ENCODE measurements around the gene COMT. TPM values are rescaled to one million over a fixed set of nuclear protein-coding genes. Genes with fewer than 3 reads are reported as not detected.

Gene COMT
- total and polyA plus RNA-seq, 3 donors from 2014 or later = 147 to 427 (median 278) TPM

DNA sequence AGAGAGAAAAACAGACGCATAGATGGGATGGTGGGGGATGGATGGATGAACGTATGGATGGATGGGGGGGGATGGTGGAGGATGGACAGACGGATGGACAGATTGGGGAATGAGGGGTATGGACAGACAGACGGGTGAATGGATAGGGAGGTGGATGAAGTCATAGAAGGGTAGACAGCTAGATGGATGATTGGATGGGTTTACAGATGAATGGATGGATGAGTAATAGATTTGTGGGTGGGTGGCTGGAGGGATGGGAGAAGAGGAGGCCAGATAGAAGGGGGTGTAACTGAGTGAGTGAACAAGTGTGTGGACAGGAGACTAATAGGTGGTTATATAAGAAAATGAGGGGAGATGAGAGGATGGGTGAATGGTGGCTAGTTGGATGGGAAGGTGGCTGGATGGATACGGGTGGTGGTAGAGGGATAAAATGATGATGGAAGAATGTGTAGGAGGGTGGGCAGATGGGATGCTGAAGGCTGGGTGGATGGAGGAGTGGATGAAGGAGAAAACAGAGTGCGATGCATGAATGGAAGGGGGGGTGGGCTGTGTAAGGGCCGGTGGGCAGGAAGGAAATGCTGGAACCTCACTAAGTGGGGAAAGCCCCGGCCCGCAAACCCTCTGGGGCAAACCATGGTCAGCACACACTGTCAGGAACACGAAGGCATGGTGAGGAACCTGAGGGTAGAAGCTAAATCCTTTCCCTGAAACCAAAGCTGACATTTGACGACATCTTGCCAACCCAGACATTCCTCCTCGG, 53.5 kb downstream of the COMT start:
- intact Hi-C loops (cut with DNase I; ENCODE audit: low total_unique reads) = no loop called here
- 76 to 84% methylated on average over 12 of the region's 12 CpGs for WGBS, 2 donors
- no peaks in the 10 kb centered on the region for H3K9me3 ChIP-seq
- no peak for DNase-seq
- H3K4me1 ChIP-seq = peaks cover 11% of the 10 kb centered on the region
- no peak overlapping the region for H3K27ac ChIP-seq
- H3K36me3 ChIP-seq (ENCODE audit: low read depth, missing control alignments) = no peaks in the 10 kb centered on the region
- no peaks in the 10 kb centered on the region for H3K27me3 ChIP-seq
- no peak overlapping the region for H3K4me3 ChIP-seq
- TF ChIP-seq POLR2A (IDR thresholded peaks at IDR 0.05) = no peak
- TF ChIP-seq, protein P1, sequence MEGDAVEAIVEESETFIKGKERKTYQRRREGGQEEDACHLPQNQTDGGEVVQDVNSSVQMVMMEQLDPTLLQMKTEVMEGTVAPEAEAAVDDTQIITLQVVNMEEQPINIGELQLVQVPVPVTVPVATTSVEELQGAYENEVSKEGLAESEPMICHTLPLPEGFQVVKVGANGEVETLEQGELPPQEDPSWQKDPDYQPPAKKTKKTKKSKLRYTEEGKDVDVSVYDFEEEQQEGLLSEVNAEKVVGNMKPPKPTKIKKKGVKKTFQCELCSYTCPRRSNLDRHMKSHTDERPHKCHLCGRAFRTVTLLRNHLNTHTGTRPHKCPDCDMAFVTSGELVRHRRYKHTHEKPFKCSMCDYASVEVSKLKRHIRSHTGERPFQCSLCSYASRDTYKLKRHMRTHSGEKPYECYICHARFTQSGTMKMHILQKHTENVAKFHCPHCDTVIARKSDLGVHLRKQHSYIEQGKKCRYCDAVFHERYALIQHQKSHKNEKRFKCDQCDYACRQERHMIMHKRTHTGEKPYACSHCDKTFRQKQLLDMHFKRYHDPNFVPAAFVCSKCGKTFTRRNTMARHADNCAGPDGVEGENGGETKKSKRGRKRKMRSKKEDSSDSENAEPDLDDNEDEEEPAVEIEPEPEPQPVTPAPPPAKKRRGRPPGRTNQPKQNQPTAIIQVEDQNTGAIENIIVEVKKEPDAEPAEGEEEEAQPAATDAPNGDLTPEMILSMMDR (IDR thresholded peaks at IDR 0.05) = no peak

DNA sequence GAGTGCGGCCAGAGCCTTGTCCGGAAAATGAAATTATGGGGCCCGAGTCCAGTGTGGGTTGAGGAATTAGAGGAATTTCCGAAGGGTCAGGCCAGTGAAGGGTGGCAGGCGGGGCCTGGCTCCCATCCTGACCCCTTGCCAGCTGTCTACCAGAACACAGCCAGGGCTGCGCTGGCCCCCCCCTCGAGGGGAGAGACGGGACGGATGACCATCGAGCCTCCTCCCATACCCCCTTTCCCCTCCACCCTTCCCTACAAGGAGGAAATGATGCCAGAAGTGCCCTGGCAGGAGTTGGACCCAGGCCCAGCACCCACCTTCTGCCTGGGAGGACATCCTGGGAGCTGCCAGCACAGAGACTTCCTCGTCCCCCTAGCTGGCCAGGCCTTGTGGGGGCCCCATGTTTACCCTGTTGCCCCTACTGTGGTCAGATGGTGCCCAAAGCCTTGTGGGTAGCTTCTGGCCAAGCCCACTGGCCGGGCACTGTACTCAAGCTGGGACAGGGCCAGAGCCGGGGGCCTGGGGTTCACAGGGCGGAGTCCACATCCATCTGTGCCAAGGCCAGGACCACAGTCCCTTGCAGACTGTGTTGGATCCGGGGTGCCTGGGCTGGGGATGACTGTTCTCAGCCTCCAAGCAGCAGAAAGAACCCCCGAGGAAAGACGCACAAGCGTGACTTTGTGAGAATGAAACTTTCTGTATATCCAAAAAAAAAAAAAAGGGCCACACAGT, 54.2 kb downstream of the COMT start:
- intact Hi-C loops (cut with DNase I; ENCODE audit: low total_unique reads) = no loop called here
- H3K27ac ChIP-seq = no peak overlapping the region

DNA sequence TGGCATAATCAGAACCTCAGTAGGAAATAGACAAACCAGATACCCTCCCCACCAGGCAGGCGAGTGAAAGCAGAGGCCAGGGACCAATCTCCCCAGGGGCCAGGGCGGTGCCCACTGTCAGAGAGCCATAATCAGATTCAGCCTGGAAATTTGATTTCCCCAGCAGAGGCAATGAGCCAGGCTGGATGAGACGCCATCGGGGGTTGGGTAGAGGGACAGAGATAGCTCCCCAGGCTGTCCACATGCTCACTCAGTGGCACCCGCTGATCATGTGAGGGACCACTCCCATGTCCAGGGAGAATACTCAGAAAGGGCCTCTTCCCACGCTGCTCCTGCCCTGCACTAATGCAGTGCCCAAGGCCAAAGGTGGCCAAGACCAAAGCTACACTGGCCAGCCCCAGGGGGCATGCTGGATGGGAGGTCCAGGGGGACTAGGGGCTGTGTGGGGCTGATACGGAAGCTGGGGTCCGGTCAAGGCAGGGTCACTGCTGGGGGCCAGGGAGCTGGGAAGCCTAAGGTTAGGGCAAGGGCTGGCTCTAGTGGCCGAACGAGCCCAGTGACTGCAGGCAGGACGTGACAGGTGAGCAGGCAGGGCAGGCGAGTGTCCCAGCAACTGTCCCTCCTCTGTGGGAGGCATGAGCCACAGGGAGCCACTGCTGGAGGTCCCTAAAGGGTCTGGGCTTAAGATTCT, 55.3 kb downstream of the COMT start:
- H3K27ac ChIP-seq = no peak overlapping the region
- intact Hi-C loops (cut with DNase I; ENCODE audit: low total_unique reads) = no loop called here
- H3K4me3 ChIP-seq = no peak overlapping the region
- no peaks in the 10 kb centered on the region for H3K9me3 ChIP-seq
- H3K4me1 ChIP-seq = peaks cover 11% of the 10 kb centered on the region
- no peak for DNase-seq
- no peaks in the 10 kb centered on the region for H3K27me3 ChIP-seq
- 77 to 87% methylated on average over 7 to 12 of the region's 12 CpGs for WGBS, 2 donors
- TF ChIP-seq POLR2A (IDR thresholded peaks at IDR 0.05) = no peak
- TF ChIP-seq, protein P1 (IDR thresholded peaks at IDR 0.05) = no peak
- no peaks in the 10 kb centered on the region for H3K36me3 ChIP-seq (ENCODE audit: low read depth, missing control alignments)

More for the DNA sequence above, 54.2 kb downstream of the COMT start:
- TF ChIP-seq, protein P1 (IDR thresholded peaks at IDR 0.05) = no peak
- TF ChIP-seq POLR2A (IDR thresholded peaks at IDR 0.05) = no peak
- no peak for DNase-seq
- H3K27me3 ChIP-seq = no peaks in the 10 kb centered on the region
- no peaks in the 10 kb centered on the region for H3K36me3 ChIP-seq (ENCODE audit: low read depth, missing control alignments)
- no peaks in the 10 kb centered on the region for H3K9me3 ChIP-seq
- 61 to 69% methylated on average over 18 of the region's 18 CpGs for WGBS, 2 donors
- H3K4me3 ChIP-seq = no peak overlapping the region
- peaks cover 11% of the 10 kb centered on the region for H3K4me1 ChIP-seq

DNA sequence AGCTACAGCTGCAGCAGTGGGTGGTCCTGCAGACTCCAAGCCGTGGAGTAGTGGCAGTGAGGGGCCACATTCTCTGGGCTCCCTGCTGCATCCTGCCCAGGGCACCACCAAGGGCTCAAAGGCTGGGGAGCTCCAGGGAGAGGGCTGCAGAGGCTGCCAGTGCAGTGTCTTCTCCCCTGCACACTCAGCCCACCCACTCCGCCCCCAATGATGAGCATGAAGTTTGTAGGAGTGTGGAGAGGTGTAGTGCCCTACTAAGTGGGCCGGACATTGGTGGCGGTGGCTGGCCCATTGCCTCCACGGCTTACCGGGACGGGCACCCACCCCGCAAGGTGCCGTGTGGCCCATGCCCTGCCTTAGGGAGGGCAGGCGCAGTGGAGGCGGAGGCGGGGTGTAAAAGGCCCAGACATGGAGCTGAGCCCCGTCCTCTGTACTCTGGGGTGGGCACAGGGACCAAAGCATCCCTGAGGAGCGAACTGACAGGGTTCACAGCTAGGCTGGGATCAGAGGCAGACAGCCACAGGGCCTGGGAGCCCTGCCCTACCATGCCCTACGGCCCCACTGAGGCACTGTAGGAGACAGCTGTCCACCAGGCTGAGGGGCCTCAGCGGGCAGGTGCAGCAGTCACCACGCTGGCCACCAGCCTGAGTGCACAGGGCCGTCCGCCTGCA, 56.1 kb downstream of the COMT start:
- peaks cover 11% of the 10 kb centered on the region for H3K4me1 ChIP-seq
- no peak overlapping the region for H3K27ac ChIP-seq
- H3K27me3 ChIP-seq = no peaks in the 10 kb centered on the region
- no peaks in the 10 kb centered on the region for H3K9me3 ChIP-seq
- H3K4me3 ChIP-seq = no peak overlapping the region
- WGBS, 2 donors = 90% methylated on average over 19 of the region's 19 CpGs; no CpG with 5 or more reads in 1 of the 2 donors
- intact Hi-C loops (cut with DNase I; ENCODE audit: low total_unique reads) = no loop called here
- no peak for DNase-seq
- TF ChIP-seq, protein P1 (IDR thresholded peaks at IDR 0.05) = no peak
- no peak for TF ChIP-seq POLR2A (IDR thresholded peaks at IDR 0.05)
- no peaks in the 10 kb centered on the region for H3K36me3 ChIP-seq (ENCODE audit: low read depth, missing control alignments)
